Colonic mucosa (tissue), 4 donors: ENCODE measurements around the gene KLHL40. TPM values are rescaled to one million over a fixed set of nuclear protein-coding genes. Genes with fewer than 3 reads are reported as not detected.

Experiments
- DNase-seq: peaks from one replicate; pipeline ENCODE4 v3.0.0-alpha.2; 2020
- H3K27ac ChIP-seq: fragments of 200-600 bp; one replicate; pipeline ENCODE4 v1.8.0; 2021
- H3K27me3 ChIP-seq: fragments of 200-600 bp; one replicate; pipeline ENCODE4 v1.8.0; 2021
- H3K36me3 ChIP-seq: fragments of 200-600 bp; one replicate; pipeline ENCODE4 v1.8.0; 2021
- H3K4me1 ChIP-seq: fragments of 200-600 bp; one replicate; pipeline ENCODE4 v1.8.0; 2021; ENCODE audit warnings: mild to moderate bottlenecking
- H3K4me3 ChIP-seq: fragments of 200-600 bp; one replicate; pipeline ENCODE4 v1.8.0; 2021
- H3K9ac ChIP-seq, 2 donors: one replicate each; pipeline ENCODE4 v1.7.0; 2013; ENCODE audit warnings: control low read depth in 2 of 2, low read depth in 2 of 2, low read length in 2 of 2
- H3K9me3 ChIP-seq: fragments of 200-600 bp; one replicate; pipeline ENCODE4 v1.8.0; 2021
- CTCF ChIP-seq: fragments of 200-600 bp; IDR thresholded peaks from one replicate; pipeline ENCODE4 v1.8.0; 2022; ENCODE audit warnings: antibody characterized with exemption, mild to moderate bottlenecking
- intact Hi-C: fragments of 100-400 bp; cut with DNase I; formaldehyde crosslinking; loops from one replicate; pipeline ENCODE4 v1.14.1; 2022
- total RNA-seq, 2 donors: library from RNA; stranded (reverse); fragmentation: NEBNext Ultra II Directional in 1 of 2; extraction: Animal tissue kit (Norgen Biotek cat#: 25700) in 1 of 2; gene quantifications; one replicate each; pipeline ENCODE4 v1.2.1, GENCODE V29; 2021
- donor health status: healthy.
- donor health status: DM: no; HTN: no; CAD: no.
- donor health status: DM: no; HTN: no; CAD: no.

KLHL40 gene
- total RNA-seq, 2 donors from 2014 or later: not detected

DNA sequence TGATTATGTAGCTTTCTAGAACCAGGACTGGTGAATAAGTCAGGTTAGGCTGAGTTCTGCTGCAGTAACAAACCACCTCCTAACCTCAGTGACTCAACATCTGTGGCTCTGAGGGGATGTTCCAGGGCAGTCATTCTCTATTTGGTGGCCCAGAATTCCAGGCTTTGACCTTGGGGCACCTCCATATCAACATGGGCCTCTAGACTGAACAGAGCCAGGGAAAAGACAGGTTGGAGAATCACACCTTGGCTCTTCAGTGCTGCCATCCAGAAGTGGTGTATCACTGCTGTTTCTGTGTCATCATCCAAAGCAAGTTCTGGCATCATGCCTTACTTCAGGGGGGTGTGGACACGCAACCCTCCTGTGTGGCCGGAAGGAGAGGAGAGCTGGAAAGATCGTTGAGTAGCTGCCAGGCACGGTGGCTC is 16.5 kb upstream of the KLHL40 start:
- intact Hi-C loops: no loop called here
- DNase-seq: no peak

GRCh38 chr3:42670051-42670576 is 15.2 kb upstream of the KLHL40 start:
- H3K27me3 ChIP-seq: no peaks in the 10 kb centered on the region
- H3K36me3 ChIP-seq: no peaks in the 10 kb centered on the region
- no peak for TF ChIP-seq CTCF
- intact Hi-C loops: no loop called here
- H3K4me1 ChIP-seq: no peaks in the 10 kb centered on the region
- no peak overlapping the region for H3K9ac ChIP-seq
- DNase-seq: no peak
- H3K9me3 ChIP-seq: no peaks in the 10 kb centered on the region
- no peak overlapping the region for H3K4me3 ChIP-seq
- no peak overlapping the region for H3K27ac ChIP-seq

More for the DNA sequence above, 16.5 kb upstream of the KLHL40 start:
- no peaks in the 10 kb centered on the region for H3K27me3 ChIP-seq
- no peaks in the 10 kb centered on the region for H3K9me3 ChIP-seq
- H3K27ac ChIP-seq: no peak overlapping the region
- H3K9ac ChIP-seq: no peak overlapping the region
- TF ChIP-seq CTCF: no peak
- no peaks in the 10 kb centered on the region for H3K4me1 ChIP-seq
- no peaks in the 10 kb centered on the region for H3K36me3 ChIP-seq
- no peak overlapping the region for H3K4me3 ChIP-seq

GRCh38 chr3:42670670-42671069 is 14.7 kb upstream of the KLHL40 start:
- no peak overlapping the region for H3K9ac ChIP-seq
- intact Hi-C loops: no loop called here
- TF ChIP-seq CTCF: no peak
- H3K36me3 ChIP-seq: no peaks in the 10 kb centered on the region
- no peak for DNase-seq
- no peaks in the 10 kb centered on the region for H3K9me3 ChIP-seq
- no peak overlapping the region for H3K4me3 ChIP-seq
- H3K27ac ChIP-seq: no peak overlapping the region
- no peaks in the 10 kb centered on the region for H3K4me1 ChIP-seq
- no peaks in the 10 kb centered on the region for H3K27me3 ChIP-seq

DNA sequence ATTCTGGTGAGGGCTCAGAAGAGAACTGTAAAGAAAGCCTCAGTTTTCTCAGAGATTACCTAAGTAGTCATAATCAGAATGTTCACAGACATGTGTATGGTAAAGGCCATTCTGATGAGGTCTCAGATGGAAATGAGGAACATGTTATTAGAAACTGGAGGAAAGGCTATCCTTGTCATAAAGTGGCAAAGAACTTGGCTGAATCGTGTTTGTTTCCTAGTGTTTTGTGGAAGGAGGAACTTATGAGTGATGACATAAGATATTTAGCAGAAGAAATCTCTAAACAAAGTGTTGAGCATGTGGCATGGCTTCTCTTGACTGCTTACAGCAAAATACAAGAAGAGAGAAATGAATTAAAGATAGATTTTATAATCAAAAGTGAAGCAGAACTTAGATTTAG is 12.8 kb upstream of the KLHL40 start:
- no peaks in the 10 kb centered on the region for H3K9me3 ChIP-seq
- H3K36me3 ChIP-seq: no peaks in the 10 kb centered on the region

DNA sequence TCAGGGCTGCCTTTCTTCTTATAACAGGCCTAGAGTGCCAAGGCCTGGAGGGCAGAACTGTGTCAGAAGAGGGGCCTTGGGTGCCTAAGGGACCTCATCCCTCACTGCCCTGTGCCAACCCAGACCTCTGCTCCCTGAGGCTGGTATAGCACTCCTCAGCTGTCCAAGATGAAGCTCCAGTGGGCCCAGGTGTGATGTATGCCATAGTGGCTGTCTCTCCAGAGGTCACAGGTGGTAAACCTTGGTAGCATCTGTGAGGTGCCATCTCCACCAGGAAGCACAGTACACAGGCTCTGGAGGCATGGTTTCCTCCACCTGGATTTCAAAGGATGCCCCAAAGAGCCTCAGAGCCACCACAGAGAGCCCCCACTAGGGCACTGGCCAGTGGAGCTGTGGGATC is 12.3 kb upstream of the KLHL40 start:
- Histone ChIP-seq H3K27ac (no peak overlapping the region), H3K9ac (no peak overlapping the region), H3K4me1 (no peaks in the 10 kb centered on the region), H3K36me3 (no peaks in the 10 kb centered on the region), H3K9me3 (no peaks in the 10 kb centered on the region), H3K27me3 (no peaks in the 10 kb centered on the region), H3K4me3 (no peak overlapping the region)
- no peak for TF ChIP-seq CTCF
- no peak for DNase-seq
- intact Hi-C loops: no loop called here

More for the DNA sequence above, 12.8 kb upstream of the KLHL40 start:
- intact Hi-C loops: no loop called here
- TF ChIP-seq CTCF: no peak
- Histone ChIP-seq H3K4me1 (no peaks in the 10 kb centered on the region), H3K4me3 (no peak overlapping the region), H3K27ac (no peak overlapping the region), H3K27me3 (no peaks in the 10 kb centered on the region), H3K9ac (no peak overlapping the region)
- DNase-seq: no peak
